Measurements from ENCODE around the gene PCIF1.

The PCIF1 gene

GRCh38 chr20:45907219-45907948 lies 27.1 kb upstream of the PCIF1 start:
- H3K27me3 ChIP-seq (replicated peaks; ENCODE audit: control insufficient read depth, insufficient read depth, low read length): no peaks in the 10 kb centered on the region
- peaks cover 63% of the 10 kb centered on the region for H3K36me3 ChIP-seq (ENCODE audit: control insufficient read depth, insufficient read depth, low read length, severe bottlenecking)
- DNase-seq (ENCODE audit: low read depth): no peak
- H3K4me3 ChIP-seq (ENCODE audit: low read length): no peak overlapping the region
- no peak overlapping the region for H3K9ac ChIP-seq (ENCODE audit: low read length)
- H3K9me3 ChIP-seq (ENCODE audit: control insufficient read depth, low read length): no peaks in the 10 kb centered on the region
- peaks cover 33% of the 10 kb centered on the region for H3K4me1 ChIP-seq (ENCODE audit: control insufficient read depth, insufficient read depth, low read length)

GRCh38 chr20:45908084-45908483 lies 26.4 kb upstream of the PCIF1 start:
- peaks cover 56% of the 10 kb centered on the region for H3K36me3 ChIP-seq (ENCODE audit: control insufficient read depth, insufficient read depth, low read length, severe bottlenecking)
- DNase-seq (ENCODE audit: low read depth): no peak
- no peaks in the 10 kb centered on the region for H3K27me3 ChIP-seq (replicated peaks; ENCODE audit: control insufficient read depth, insufficient read depth, low read length)
- H3K4me3 ChIP-seq (ENCODE audit: low read length): no peak overlapping the region
- peaks cover 35% of the 10 kb centered on the region for H3K4me1 ChIP-seq (ENCODE audit: control insufficient read depth, insufficient read depth, low read length)
- H3K9ac ChIP-seq (ENCODE audit: low read length): no peak overlapping the region
- H3K9me3 ChIP-seq (ENCODE audit: control insufficient read depth, low read length): no peaks in the 10 kb centered on the region

GRCh38 chr20:45909336-45909808 lies 25.1 kb upstream of the PCIF1 start:
- H3K4me3 ChIP-seq (ENCODE audit: low read length): peak overlapping the region; percentile 70
- peak overlapping the region; percentile 58 for H3K9ac ChIP-seq (ENCODE audit: low read length)
- no peaks in the 10 kb centered on the region for H3K27me3 ChIP-seq (replicated peaks; ENCODE audit: control insufficient read depth, insufficient read depth, low read length)
- peaks cover 44% of the 10 kb centered on the region for H3K36me3 ChIP-seq (ENCODE audit: control insufficient read depth, insufficient read depth, low read length, severe bottlenecking)
- no peak for DNase-seq (ENCODE audit: low read depth)
- peaks cover 35% of the 10 kb centered on the region for H3K4me1 ChIP-seq (ENCODE audit: control insufficient read depth, insufficient read depth, low read length)
- H3K9me3 ChIP-seq (ENCODE audit: control insufficient read depth, low read length): no peaks in the 10 kb centered on the region

- no peaks in the 10 kb centered on the region for H3K9me3 ChIP-seq (ENCODE audit: control insufficient read depth, low read length)
- H3K4me3 ChIP-seq (ENCODE audit: low read length): peak overlapping the region; percentile 70
- H3K27me3 ChIP-seq (replicated peaks; ENCODE audit: control insufficient read depth, insufficient read depth, low read length): no peaks in the 10 kb centered on the region
- H3K4me1 ChIP-seq (ENCODE audit: control insufficient read depth, insufficient read depth, low read length): peaks cover 35% of the 10 kb centered on the region
- DNase-seq (ENCODE audit: low read depth): no peak
- H3K9ac ChIP-seq (ENCODE audit: low read length): peak overlapping the region; percentile 58
- H3K36me3 ChIP-seq (ENCODE audit: control insufficient read depth, insufficient read depth, low read length, severe bottlenecking): peaks cover 37% of the 10 kb centered on the region
These were observed 24.4 kb upstream of the PCIF1 start for GRCh38 chr20:45909817-45910669.

GRCh38 chr20:45910670-45911485 lies 23.6 kb upstream of the PCIF1 start:
- Histone ChIP-seq H3K4me3 (ENCODE audit: low read length) (peak overlapping the region; percentile 83), H3K27me3 (replicated peaks; ENCODE audit: control insufficient read depth, insufficient read depth, low read length) (no peaks in the 10 kb centered on the region), H3K4me1 (ENCODE audit: control insufficient read depth, insufficient read depth, low read length) (peaks cover 29% of the 10 kb centered on the region), H3K9ac (ENCODE audit: low read length) (peak overlapping the region; percentile 89), H3K36me3 (ENCODE audit: control insufficient read depth, insufficient read depth, low read length, severe bottlenecking) (peaks cover 29% of the 10 kb centered on the region), H3K9me3 (ENCODE audit: control insufficient read depth, low read length) (no peaks in the 10 kb centered on the region)
- DNase-seq (ENCODE audit: low read depth): peak; percentile 98

- H3K9ac ChIP-seq (ENCODE audit: low read length): peak within 1 kb of the TSS; percentile 89
- DNase-seq (ENCODE audit: low read depth): peak; percentile 66
- peaks cover 25% of the 10 kb centered on the region for H3K4me1 ChIP-seq (ENCODE audit: control insufficient read depth, insufficient read depth, low read length)
- H3K36me3 ChIP-seq (ENCODE audit: control insufficient read depth, insufficient read depth, low read length, severe bottlenecking): peaks cover 23% of the 10 kb centered on the region
- H3K27me3 ChIP-seq (replicated peaks; ENCODE audit: control insufficient read depth, insufficient read depth, low read length): no peaks in the 10 kb centered on the region
- H3K4me3 ChIP-seq (ENCODE audit: low read length): peak within 1 kb of the TSS; percentile 83
- H3K9me3 ChIP-seq (ENCODE audit: control insufficient read depth, low read length): no peaks in the 10 kb centered on the region
These were observed 22.8 kb upstream of the PCIF1 start, which contains the start of gene PLTP for GRCh38 chr20:45911486-45912343. TSS of gene PLTP (minus strand) at chr20:45912155. CDS start at chr20:45911452, 703 bp downstream.

- H3K4me1 ChIP-seq (ENCODE audit: control insufficient read depth, insufficient read depth, low read length): peaks cover 25% of the 10 kb centered on the region
- no peaks in the 10 kb centered on the region for H3K27me3 ChIP-seq (replicated peaks; ENCODE audit: control insufficient read depth, insufficient read depth, low read length)
- peaks cover 19% of the 10 kb centered on the region for H3K36me3 ChIP-seq (ENCODE audit: control insufficient read depth, insufficient read depth, low read length, severe bottlenecking)
- H3K9me3 ChIP-seq (ENCODE audit: control insufficient read depth, low read length): no peaks in the 10 kb centered on the region
- DNase-seq (ENCODE audit: low read depth): no peak
- peak overlapping the region; percentile 89 for H3K9ac ChIP-seq (ENCODE audit: low read length)
- H3K4me3 ChIP-seq (ENCODE audit: low read length): peak overlapping the region; percentile 83
These were observed 22.2 kb upstream of the PCIF1 start for GRCh38 chr20:45912344-45912682.

- Histone ChIP-seq H3K4me1 (ENCODE audit: control insufficient read depth, insufficient read depth, low read length) (peaks cover 30% of the 10 kb centered on the region), H3K36me3 (ENCODE audit: control insufficient read depth, insufficient read depth, low read length, severe bottlenecking) (peaks cover 12% of the 10 kb centered on the region), H3K9me3 (ENCODE audit: control insufficient read depth, low read length) (no peaks in the 10 kb centered on the region), H3K27me3 (replicated peaks; ENCODE audit: control insufficient read depth, insufficient read depth, low read length) (no peaks in the 10 kb centered on the region), H3K9ac (ENCODE audit: low read length) (no peak overlapping the region), H3K4me3 (ENCODE audit: low read length) (no peak overlapping the region)
- no peak for DNase-seq (ENCODE audit: low read depth)
These were observed 21.4 kb upstream of the PCIF1 start for GRCh38 chr20:45913116-45913515.

GRCh38 chr20:45917790-45918141 lies 16.7 kb upstream of the PCIF1 start:
- Histone ChIP-seq H3K9me3 (ENCODE audit: control insufficient read depth, low read length) (no peaks in the 10 kb centered on the region), H3K9ac (ENCODE audit: low read length) (peak overlapping the region; percentile 66), H3K27me3 (replicated peaks; ENCODE audit: control insufficient read depth, insufficient read depth, low read length) (no peaks in the 10 kb centered on the region), H3K36me3 (ENCODE audit: control insufficient read depth, insufficient read depth, low read length, severe bottlenecking) (no peaks in the 10 kb centered on the region), H3K4me1 (ENCODE audit: control insufficient read depth, insufficient read depth, low read length) (peaks cover 41% of the 10 kb centered on the region), H3K4me3 (ENCODE audit: low read length) (no peak overlapping the region)
- no peak for DNase-seq (ENCODE audit: low read depth)

- Histone ChIP-seq H3K4me1 (ENCODE audit: control insufficient read depth, insufficient read depth, low read length) (peaks cover 41% of the 10 kb centered on the region), H3K4me3 (ENCODE audit: low read length) (no peak overlapping the region), H3K9me3 (ENCODE audit: control insufficient read depth, low read length) (no peaks in the 10 kb centered on the region), H3K9ac (ENCODE audit: low read length) (peak overlapping the region; percentile 66), H3K36me3 (ENCODE audit: control insufficient read depth, insufficient read depth, low read length, severe bottlenecking) (no peaks in the 10 kb centered on the region), H3K27me3 (replicated peaks; ENCODE audit: control insufficient read depth, insufficient read depth, low read length) (no peaks in the 10 kb centered on the region)
- DNase-seq (ENCODE audit: low read depth): peak; percentile 28
These were observed 16.2 kb upstream of the PCIF1 start for GRCh38 chr20:45918182-45918737.
